K562 (cell line): Measurements from ENCODE around the gene YPEL1. TPM values are rescaled to one million over a fixed set of nuclear protein-coding genes. Genes with fewer than 3 reads are reported as not detected.

ENCODE experiments used
- ARNT ChIP-seq, 2 experiments: fragments of 450-650 bp; IDR thresholded peaks; 2 replicates each; pipeline ENCODE4 v1.6.1; 2016; ENCODE audit warnings: mild to moderate bottlenecking in 1 of 2
- BCOR ChIP-seq: fragments of 450-650 bp; IDR thresholded peaks from 2 replicates; pipeline ENCODE4 v1.6.1; 2016
- BMI1 ChIP-seq: fragments of 150-350 bp; IDR thresholded peaks from 2 replicates; pipeline ENCODE4 v1.6.1; 2014; ENCODE audit warnings: low read length
- CBX5 ChIP-seq: IDR thresholded peaks from 2 replicates; pipeline ENCODE4 v1.6.1; 2014; ENCODE audit warnings: low read depth, borderline replicate concordance
- CLOCK ChIP-seq: fragments of 250-450 bp; sonication (Bioruptor Pico); IDR thresholded peaks from 2 replicates; pipeline ENCODE4 v1.4.0; 2020; ENCODE audit warnings: mild to moderate bottlenecking, moderate library complexity, borderline replicate concordance
- EP300 ChIP-seq: IDR thresholded peaks from 2 replicates; pipeline ENCODE4 v1.6.1; 2012; ENCODE audit warnings: low read length, improper control_type of control experiment
- GABPB1 ChIP-seq: sonication (generic); formaldehyde crosslinking; IDR thresholded peaks from 2 replicates; pipeline ENCODE4 v1.8.0; 2022; ENCODE audit warnings: mild to moderate bottlenecking, missing genetic modification reagents
- ILF3 ChIP-seq: fragments of 450-650 bp; IDR thresholded peaks from 2 replicates; pipeline ENCODE4 v1.6.1; 2018; ENCODE audit warnings: antibody characterized with exemption, mild to moderate bottlenecking, moderate library complexity, borderline replicate concordance
- MECOM ChIP-seq: fragments of 250-450 bp; sonication (Bioruptor Pico); IDR thresholded peaks from 2 replicates; pipeline ENCODE4 v1.8.0; 2022; ENCODE audit warnings: inconsistent platforms
- NR3C1 ChIP-seq: sonication (generic); formaldehyde crosslinking; IDR thresholded peaks from 2 replicates; pipeline ENCODE4 v1.8.1; 2022; ENCODE audit warnings: missing genetic modification reagents
- RCOR1 ChIP-seq, 2 experiments: IDR thresholded peaks; 2 replicates each; pipeline ENCODE4 v1.6.1; 2012; ENCODE audit warnings: low read depth in 2 of 2, low read length in 2 of 2, borderline replicate concordance in 1 of 2, improper control_type of control experiment in 1 of 2
- STAT6 ChIP-seq: sonication (generic); formaldehyde crosslinking; IDR thresholded peaks from 2 replicates; pipeline ENCODE4 v1.8.1; 2023; ENCODE audit warnings: mild to moderate bottlenecking, missing genetic modification reagents
- ZBTB34 ChIP-seq: fragments of 250-450 bp; sonication (Bioruptor Pico); IDR thresholded peaks from 2 replicates; pipeline ENCODE4 v1.8.0; 2021; ENCODE audit warnings: mild to moderate bottlenecking, moderate library complexity
- ZKSCAN3 ChIP-seq: fragments of 250-450 bp; sonication (Bioruptor Pico); IDR thresholded peaks from 2 replicates; pipeline ENCODE4 v1.4.0; 2020
- ZNF165 ChIP-seq: fragments of 250-450 bp; sonication (Bioruptor Pico); IDR thresholded peaks from 2 replicates; pipeline ENCODE4 v1.4.0; 2020; ENCODE audit warnings: borderline replicate concordance
- ZNF592 ChIP-seq: fragments of 450-650 bp; IDR thresholded peaks from 2 replicates; pipeline ENCODE4 v1.6.1; 2017; ENCODE audit warnings: antibody characterized with exemption, mild to moderate bottlenecking
- ZNF699 ChIP-seq: fragments of 250-450 bp; sonication (Bioruptor Pico); IDR thresholded peaks from 2 replicates; pipeline ENCODE4 v1.8.0; 2021; ENCODE audit warnings: mild to moderate bottlenecking, moderate library complexity; ENCODE audit not compliant: insufficient replicate concordance
- ZSCAN29 ChIP-seq: fragments of 450-650 bp; IDR thresholded peaks from 2 replicates; pipeline ENCODE4 v1.6.1; 2017
- polyA plus RNA-seq, 8 experiments: library from polyadenylated mRNA; depleted of rRNA in 4 of 8; stranded (reverse) in 5 of 8; unstranded in 3 of 8; fragments of >200 nt; fragmentation: Nextera tagmentation in 2 of 8; fragmentation: Illumina TruSeq in 1 of 8; extraction: Ambion mirVana in 2 of 8; extraction: Trizol in 1 of 8; gene quantifications; 2 replicates each; pipeline versions ENCODE4 v1.2.1 to v1.2.3, GENCODE V29; 2011 to 2014; ENCODE audit warnings: inconsistent platforms in 1 of 8, missing spikeins in 1 of 8
- total RNA-seq, 7 experiments: library from RNA; depleted of rRNA in 6 of 7; stranded (reverse); fragments of >200 nt in 6 of 7; fragmentation: Illumina TruSeq in 2 of 7; extraction: Trizol in 2 of 7; gene quantifications; 2 replicates each; pipeline versions ENCODE4 v1.2.1 to v1.2.3, GENCODE V29; 2011 to 2021; ENCODE audit warnings: low replicate concordance in 1 of 7

The YPEL1 gene
- total and polyA plus RNA-seq, 9 of the 15 experiments (the other 6 are each of a cell fraction or from before 2014, with no cell fraction given) = 0.07 to 2.2 (median 0.46) TPM

GRCh38 chr22:21735200-21736083 lies at the start of gene YPEL1 (continued):
- TF ChIP-seq ZNF592 (no peak), ZBTB34 (CRISPR knock-in tag) (no peak), STAT6 (CRISPR knock-in tag) (peak; percentile 98), GABPB1 (no peak), BCOR (no peak), ZNF165 (no peak), ILF3 (no peak), BMI1 (no peak; the same call in 1 of the 2 replicates), ZKSCAN3 (no peak), MECOM (CRISPR knock-in tag) (no peak), ARNT (IDR thresholded peaks at IDR 0.05) (no peak), CBX5 (no peak), EP300 (peak; percentile 43), RCOR1 (IDR thresholded peaks at IDR 0.05; ENCODE audit: borderline replicate concordance in 1 of 2, low read depth in 2 of 2, low read length in 2 of 2) (peak in 1 of 2 experiments; percentile 81; a peak in 2 of 4 replicates), NR3C1 (no peak), ZSCAN29 (no peak), CLOCK (CRISPR knock-in tag) (no peak), ZNF699 (CRISPR knock-in tag) (no peak)
